ENCODE data around the gene MPP7.
"Not testable (repeated sequence)": the region's sequence is repeated elsewhere in the genome, so short reads cannot be mapped to it uniquely, and the experiment has no call there.

MPP7 gene
- total RNA-seq = 1.7 to 19.9 (median 5.7) reads per million in 17 experiments

DNA sequence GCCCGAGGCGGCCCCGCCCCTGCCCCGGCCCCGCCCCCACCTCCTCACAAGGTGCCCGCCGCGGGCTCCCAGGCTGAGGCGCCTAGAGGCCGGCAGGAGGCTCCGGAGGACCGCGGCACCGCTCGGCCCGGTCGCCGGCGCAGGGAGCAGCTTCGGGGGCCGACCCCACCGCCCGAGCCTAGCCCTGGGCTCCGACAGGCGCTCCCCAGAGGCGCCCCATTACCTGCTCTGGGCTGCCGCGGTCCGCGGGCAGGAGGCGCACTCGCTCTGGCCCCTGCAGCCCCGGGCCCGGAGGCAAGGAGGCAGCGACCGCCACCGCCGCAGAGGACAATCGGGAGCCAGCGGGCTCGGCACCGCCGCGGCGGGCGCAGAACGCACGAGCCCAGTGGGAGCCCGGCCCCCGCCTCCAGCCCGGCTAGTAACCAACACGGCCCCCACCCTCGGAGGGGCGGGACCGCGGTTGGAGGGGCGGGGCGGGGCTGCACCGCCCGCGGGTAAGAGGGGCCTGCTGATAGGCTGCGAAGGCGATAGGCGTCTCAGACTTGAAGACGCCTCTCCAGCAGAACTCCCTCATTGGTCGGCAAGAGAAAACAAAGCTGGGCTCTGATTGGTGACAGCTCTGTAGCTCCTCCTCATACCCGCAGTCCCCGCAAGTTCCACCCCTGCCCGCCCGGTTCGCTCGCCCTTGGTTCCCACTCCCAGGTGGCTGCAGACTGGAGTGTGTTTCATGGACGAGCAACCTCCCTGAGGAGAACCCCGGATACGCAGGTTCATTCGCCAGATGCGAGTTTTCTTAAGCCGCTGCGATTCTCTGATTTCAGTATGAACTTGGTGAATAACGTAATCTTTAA is at the start of gene MPP7:
Gene MPP7, minus strand, starts transcription at position 427 of the 851 bp plus-strand sequence. CDS start 64,460 bp downstream, outside the sequence.
- DNase-seq = peak; percentile 96 to 99 (median 98)

DNA sequence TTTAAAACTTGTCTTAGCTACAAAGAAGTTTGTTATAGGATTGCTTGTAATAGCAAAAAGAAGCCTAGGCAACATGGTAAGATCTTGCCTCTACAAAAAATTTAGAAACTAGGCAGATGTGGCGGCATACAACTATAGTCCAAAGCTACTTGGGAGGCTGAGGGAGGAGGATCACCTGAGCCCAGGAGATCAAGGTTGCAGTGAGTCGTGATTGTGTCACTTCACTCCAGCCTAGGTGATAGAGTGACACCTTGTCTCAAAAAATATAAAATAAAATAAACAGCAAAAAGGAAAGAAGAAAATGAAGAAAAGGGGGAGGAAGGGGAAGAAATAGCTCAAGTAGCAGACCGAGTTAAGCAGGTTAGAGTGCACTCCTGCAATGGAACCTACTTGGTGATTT is 47.0 kb upstream of the MPP7 start:
- no peak for DNase-seq

DNA sequence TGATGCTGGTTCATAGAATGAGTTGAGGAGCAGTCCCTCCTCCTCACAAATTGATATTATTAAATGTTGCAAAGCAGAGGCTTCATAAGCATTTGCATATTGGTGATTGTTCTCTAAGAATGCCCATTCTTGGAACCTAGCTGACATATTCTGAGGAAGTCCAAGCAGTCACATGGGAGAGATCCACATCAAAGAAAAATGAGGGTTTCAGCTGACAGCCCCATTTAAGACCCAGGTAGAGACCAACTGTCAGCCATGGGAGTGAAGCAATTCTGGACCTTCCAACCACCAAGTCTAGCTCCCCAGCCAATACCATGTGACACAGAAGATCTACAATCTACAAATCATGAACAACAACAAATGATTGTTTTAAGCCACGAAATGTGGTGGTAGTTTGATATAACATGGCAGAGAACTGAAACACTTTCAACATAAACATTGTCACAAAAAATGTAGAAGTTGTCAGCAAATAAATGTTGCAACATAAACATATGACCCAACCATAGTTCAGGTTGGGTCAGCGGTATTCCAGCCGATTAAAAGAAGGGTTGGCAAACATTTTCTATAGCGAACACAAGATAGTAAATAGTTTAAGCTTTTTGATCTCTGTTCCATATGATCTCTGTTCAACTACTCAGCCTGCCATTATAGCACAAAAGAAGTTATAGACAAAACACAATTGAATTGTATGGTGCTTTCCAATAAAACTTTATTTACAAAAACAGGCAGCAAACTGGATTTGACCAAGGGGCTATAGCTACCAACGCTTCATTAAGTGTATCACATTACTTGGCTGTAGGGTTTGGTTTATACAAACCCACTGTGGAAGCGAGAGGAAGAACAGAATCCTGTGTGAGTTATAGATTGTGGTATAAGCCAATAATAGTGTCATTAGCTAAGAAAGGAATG is 41.4 kb upstream of the MPP7 start:
- peak in 3 of 4 experiments; percentile 26 to 65 (median 53) for DNase-seq

DNA sequence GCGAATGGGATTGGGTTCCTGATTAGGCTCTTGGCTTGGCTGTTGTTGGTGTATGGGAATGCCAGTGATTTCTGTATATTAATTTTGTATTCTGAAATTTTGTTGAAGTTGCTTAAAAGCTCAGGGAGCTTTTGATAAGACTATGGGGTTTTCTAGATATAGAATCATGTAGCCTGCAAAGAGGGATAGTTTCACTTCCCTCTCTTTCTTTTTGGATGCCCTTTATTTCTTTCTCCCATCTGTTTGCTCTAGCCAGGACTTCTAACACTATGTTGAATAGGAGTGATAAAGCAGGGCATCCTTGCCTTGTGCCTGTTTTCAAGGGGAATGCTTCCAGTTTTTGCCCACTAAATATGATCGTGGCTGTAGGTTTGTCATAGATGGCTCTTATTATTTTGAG is 40.4 kb upstream of the MPP7 start:
- no peak for DNase-seq

DNA sequence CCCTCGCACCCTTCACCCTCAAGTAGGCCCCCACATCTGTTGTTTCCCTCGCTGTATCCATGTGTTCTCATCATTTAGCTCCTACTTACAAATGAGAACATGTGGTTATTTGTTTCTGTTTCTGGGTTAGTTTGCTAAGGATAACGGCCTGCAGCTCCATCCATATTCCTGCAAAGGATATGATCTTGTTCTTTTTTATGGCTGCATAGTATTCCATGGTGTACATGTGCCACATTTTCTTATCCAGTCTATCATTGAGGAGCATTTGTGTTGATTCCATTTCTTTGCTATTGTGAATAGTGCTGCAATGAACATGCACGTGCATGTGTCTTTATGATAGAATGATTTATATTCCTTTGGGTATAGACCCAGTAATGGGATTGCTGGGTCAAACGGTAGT is 38.8 kb upstream of the MPP7 start:
- not testable (repeated sequence) for DNase-seq

DNA sequence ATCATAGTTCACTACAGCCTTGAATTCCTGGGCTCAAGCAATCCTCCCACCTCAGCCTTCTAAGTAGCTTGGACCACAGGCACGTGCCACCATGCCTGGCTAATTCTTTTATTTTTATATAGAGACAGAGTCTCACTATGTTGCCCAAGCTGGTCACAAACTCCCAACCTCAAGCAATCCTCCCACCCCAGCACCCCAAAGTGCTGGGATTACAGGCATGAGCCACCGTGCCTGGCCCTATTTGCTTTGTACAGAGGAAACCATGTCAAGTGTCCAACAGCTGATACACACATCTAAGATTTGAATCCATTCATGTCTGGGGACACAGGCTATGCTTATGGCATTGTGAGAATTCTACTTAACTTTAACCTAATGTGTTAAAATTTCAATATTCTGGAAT is 29.9 kb upstream of the MPP7 start:
- no peak for DNase-seq

DNA sequence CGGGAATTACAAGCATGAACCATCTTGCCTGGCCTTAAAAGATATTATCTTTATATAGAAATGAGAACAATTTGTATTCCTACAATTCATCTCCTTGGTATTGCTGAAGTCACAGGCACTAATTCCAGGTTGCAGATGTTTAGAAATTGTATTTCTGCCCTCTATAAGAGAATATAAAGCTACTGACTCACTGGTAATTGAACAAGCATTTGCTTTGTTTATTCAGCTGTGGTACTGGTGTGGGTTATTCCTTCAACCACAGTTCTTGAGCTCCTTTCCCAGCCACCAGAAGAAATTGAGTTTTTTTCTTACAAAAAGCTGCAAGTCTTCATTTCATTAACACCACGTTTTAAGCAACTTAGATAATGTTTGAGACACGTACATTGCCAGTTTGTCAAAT is 29.0 kb upstream of the MPP7 start:
- no peak for DNase-seq

DNA sequence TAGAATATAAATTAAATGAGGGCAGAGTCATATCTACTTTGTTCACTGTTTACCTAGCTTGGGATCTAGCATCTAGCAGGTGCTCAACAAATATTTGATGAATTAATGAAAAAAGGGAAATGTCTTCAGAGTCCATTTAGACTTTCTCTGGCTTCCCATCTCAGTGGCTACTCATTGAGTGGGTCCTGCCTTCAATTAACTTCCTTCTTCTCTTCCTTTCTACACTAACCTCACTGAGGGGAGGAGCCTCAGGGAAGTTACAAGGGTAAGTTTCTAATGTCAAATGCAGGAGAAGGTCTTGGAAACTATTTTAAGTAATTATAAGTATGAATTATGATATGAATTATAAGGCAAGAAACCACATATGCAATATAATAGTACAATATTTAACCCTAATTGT is 28.2 kb upstream of the MPP7 start:
- DNase-seq = peak in 3 of 4 experiments; percentile 34 to 61 (median 44)

DNA sequence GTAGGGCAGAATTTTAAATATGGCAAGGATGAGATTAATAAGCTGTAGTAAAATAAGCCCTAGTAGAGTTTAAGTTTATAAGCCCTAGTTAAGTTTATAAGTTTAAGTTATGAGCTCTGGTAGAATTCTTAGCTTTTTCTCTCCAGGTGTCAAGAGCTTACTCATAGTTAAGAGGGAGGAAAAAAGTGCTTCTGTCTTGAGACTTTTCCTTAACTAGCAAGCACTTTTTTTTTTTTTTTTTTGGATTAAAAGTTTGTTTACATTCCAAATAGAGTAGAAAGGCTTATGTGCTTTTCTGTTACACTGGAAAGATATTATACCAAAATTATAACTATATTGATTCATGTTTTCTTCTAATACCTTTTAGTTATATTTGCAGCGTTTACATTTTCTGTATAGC is 25.5 kb upstream of the MPP7 start:
- DNase-seq = no peak

DNA sequence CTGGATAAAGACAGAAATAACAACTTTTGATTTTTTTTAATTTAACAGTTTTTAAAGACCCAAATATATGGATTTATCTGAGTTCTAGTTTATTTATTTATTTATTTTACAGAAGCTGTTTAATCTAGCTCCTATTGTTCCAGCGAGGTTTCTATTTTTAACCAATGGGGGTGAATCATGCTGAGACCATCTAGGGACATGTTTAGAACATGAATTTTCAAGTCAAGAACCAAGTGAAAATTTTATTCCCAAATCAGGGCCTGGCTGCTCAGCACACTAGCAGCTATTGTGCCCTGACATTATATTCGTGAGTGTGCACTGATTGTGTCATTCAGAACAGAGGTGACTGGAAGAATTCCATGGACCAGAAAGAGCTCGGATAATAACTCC is 24.6 kb upstream of the MPP7 start:
- DNase-seq = no peak

DNA sequence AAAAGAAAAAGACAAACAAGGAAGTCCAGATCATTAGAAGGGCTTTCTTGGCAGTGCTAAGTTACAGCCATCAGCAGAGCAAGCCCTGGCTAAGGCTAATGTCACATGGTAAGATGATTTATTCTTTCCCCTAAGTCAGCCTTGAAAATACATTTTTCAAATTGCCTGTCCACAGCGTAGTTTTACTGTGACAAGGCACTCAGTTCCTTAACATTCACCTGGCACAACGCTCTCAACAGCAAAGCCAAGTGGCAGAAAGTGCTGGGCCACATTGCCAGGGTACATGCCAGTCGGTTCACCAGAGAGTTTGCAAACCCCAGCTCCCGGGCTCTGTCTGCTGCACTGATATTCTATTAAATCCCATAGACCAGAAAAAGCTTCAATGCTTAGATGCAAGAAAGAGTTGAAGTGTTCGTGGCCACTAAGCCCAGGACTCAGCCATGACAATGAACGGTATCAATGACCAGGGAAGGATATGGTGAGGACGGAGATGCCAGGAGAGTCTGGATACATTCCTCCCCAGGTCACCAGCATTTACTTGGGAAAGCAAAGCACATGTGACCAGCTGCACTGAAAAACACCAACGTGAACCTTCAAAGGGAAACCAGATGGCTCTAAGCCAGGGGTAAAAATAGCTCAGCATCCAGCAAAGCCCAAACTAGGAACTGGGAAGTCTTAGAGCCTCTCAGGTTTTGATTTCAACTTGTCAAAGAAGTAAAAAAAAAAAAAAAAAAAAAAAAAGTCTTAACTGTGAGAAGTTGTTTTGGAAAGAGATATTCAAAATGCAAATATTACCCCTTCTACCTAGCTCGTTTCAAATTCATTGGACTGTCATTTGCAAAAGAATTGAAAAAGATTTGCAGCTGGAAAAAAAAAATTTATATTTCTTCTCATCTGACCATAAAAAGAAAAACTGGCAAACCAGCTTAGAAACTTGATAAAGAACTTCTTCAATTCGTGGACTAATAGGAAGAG is 23.9 kb upstream of the MPP7 start:
- peak in 3 of 4 experiments; percentile 29 to 55 (median 37) for DNase-seq

DNA sequence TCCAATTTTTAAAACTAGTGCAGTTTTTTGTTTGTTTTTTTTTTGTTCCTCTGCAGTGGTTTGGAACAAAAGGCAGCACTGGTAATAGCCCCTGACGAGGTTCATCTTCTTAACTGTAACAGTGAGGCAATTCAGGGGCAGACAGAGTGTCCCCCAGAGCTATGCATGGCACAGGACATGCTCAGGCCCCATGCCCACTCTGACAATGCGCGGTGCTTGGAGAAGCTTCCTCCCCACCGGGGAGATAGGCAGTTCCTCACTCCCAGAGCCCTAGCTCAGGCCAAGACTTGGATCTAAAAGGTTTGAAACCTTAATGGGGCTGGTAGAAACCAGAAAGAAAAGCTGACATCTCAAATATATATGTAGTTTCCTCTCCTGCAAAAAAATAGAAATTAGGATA is 17.9 kb upstream of the MPP7 start:
- no peak for DNase-seq

DNA sequence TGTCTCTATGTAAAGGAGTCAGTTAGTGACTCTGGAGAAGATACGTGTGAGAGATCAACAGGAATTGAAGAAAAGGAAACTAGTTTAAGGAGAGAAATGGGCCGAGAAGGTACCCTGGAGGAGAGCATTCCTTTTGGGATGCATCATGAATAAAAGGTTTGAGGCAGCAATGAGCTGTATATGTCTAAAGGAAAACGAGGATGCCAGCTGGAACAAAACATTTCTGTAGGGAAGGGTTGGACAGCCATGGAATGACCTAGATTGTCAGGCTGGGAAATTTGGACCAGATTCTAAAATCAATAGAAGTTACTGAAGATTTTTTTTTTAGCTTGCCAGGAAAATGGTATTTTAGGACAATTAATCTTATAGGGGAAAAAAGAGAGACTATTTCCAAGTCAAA is 17.2 kb upstream of the MPP7 start:
- no peak for DNase-seq

DNA sequence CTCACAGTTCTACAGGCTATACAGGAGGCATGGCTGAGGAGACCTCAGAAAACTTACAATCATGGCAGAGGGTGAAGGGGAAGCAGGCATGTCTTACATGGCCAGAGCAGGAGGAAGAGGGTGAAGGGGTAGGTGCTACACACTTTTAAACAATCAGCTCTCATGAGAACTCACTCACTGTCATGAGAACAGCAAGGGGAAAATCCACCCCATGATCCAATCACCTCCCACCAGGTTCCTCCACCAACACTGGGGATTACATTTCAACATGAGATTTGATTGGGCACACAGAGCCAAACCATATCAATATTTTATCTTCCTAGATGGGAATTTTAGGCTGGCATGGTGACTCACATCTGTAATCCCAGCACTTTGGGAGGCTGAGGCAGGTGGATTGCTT is 16.2 kb upstream of the MPP7 start:
- peak in 3 of 4 experiments; percentile 25 to 47 (median 39) for DNase-seq

DNA sequence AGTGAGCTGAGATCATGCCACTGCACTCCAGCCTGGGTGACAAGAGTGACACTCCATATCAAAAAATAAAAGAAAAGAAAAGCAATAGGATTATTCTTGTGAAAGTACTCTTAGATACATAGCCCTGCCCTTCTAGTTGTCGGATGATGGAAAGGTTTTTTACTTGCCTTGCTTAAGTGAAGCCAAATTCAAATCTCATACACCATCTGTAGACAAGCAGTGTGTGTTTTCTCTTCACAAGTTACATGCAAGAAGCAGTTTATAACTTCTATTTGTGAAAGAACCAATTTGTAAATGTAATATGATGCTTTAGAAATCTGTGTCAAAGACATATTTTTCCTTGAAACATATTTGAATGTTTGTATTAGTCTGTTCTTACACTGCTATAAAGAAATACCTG is 15.8 kb upstream of the MPP7 start:
- DNase-seq = no peak

DNA sequence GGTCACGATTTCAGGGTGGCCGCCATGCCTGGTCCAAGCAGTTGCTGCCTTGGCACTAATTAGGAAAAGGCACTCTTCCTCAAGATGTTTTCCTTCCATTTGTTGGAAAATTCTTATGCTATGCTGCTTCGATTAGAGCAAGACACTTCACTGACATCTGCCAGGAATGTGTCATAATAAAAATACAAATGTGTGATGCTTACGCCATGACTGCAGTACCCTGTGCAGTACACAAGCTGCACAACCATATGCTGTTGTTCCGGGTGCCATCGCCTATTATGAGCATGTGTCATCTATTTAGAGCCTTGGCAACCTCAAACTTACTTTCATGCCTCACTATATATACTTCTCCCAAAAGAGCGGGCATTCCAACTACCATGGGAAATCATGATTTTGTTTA is 14.9 kb upstream of the MPP7 start:
- no peak for DNase-seq

DNA sequence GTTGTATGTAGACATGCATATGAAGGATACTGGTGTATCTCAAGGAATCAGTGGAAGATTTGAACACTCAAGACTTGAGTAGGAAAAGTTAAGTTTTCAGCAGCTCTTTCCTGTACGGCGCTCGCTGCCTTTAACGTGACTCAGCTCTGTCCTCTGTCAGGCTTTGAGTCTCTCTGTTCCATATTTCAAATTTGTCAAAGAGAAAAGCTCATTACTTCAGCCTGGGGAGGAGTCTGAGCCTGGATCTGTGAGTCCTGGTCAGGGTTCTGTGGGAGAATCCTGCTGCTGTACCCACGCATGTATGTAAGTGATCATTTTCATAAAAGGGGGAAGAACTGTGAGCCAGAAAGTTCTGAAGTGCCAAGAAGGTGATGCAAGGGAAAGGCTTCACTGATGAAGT is 13.8 kb upstream of the MPP7 start:
- DNase-seq = peak in 3 of 4 experiments; percentile 36 to 50 (median 40)

DNA sequence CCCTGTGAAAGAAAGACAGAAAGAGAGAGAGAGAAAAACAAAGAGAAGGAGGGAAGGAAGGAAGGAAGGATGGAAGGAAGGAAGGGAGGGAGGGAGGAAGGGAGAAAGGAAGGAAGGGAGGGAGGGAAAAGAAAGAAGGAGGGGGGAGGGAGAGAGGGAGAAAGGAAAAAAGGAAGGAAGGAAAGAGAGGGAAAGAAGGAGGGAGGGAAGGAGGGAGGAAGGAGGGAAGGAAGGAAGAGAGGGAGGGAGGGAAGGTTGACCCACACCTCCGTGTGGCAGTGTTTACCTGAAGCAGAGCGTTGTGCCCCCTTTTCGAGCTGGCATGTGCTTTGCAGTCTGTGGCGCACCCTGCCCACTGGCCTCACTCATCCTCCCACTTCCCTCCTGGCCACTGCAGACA is 12.3 kb upstream of the MPP7 start:
- no peak for DNase-seq

DNA sequence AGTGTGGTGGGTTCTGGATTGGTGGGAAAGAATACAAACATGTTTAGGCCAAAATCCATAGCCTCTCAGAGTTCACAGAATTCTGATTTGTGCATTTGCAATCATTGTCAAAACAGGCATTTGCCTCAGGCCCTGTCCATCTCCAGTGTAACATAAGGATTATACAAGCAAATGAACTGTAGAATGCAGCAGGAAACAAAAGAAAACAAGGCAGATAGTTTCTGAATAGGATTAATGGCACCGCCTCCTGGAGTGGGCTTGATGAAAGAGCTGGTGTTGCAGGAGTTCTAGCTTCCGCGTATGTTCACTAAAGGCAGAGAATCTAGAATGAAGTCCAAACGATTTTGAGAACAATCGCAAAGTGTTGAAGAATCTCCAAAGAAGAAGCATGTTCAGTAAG is 11.3 kb upstream of the MPP7 start:
- DNase-seq = no peak

DNA sequence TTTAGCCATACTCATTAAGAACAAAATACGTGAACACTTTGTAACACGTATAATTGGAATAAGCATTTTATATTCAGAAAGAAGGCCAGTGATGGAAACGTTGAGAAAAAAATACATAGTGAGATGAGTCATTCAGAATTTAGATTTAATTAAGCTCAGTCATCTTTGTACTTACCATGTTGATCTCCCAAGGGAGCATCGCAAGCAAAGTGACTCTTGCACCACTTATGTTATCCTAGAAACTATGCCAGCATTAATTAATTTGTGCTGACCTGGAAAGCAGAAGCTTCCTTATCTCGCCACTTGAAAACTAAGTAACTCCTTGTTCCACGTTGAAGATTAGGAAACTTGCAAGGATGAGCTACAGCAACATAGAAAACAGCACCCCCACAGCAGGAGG is 9.7 kb upstream of the MPP7 start:
- no peak for DNase-seq

DNA sequence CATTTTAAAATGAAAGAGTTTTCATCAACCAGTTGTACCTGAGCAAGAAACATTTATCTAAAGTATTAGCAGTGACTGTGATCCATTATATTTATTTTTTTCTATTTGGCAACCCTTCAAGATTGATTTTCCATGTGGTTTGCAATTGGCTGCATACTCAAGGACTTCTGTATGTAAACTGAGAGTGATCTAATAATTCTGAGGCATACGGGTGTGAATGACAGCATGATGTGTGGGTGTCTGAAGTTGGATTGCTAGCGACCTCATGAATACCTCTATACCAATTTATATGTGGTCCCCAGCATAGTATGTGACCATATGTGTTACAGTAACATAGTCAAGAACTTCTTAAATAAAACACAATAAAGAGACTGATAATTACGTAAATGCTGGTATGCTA is 8.2 kb upstream of the MPP7 start:
- no peak for DNase-seq

DNA sequence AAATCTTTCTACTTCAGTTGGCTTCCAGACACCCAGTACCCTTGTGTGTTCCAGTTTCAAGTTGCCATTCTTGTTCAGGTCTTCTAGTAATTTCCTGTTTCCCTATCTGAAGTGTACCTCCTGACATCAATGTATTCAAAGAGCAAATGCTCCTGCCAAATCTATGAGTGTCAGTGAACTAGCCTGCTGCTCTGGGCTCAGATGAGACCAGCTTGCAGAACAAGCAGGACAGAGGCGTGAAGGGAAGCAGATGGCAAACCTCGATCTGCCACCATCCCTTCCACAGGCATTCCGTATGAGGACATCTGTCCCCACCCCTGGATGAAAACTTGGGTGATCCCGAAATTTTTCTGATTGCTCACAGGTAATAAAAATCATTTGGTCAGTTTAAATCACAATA is 4.4 kb upstream of the MPP7 start:
- no peak for DNase-seq

Data from suppressor macrophage (primary cell).